ENCODE measurements around the gene R3HDM2. TPM values are rescaled to one million over a fixed set of nuclear protein-coding genes. Genes with fewer than 3 reads are reported as not detected.

Gene R3HDM2
- total and polyA plus RNA-seq, 2 of the 13 experiments (the other 11 are each of a cell fraction or from before 2014, with no cell fraction given) = 11.1 to 23.5 TPM

DNA sequence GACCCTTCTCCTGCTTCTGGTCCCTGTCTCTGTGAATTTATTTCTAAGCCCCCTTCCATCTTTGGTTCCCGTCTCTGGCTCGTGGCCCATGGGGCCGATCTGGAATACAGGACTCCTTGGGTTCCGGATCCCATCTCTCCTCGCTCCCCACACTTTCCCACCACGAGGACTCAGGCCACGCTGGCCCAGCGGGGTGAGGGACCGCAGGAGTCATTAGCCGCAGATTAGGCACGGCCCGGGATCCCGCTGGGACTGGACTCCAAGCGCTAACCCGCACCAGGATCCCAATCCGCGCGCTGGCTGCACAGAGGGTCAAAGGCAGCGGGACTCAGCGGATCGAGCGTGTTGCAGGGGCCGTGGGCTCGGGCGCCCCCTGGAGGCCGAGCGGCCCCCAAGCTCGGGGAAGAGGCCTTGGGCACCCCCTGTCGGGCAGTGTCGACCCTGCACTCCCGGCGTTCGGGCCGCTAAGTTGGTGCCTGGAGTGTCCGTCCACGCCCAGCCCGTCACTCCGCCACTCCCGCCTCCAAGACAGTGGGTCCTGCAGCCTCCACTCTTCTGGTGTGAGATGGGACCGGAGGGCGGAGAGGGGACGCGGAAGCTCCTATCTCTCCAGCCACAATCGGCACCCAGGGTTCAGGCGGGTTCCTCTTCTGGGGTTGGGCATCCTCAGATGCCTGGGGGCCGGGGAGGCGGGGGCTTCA is 191.8 kb downstream of the R3HDM2 start (continued):
- TF ChIP-seq, protein P1, sequence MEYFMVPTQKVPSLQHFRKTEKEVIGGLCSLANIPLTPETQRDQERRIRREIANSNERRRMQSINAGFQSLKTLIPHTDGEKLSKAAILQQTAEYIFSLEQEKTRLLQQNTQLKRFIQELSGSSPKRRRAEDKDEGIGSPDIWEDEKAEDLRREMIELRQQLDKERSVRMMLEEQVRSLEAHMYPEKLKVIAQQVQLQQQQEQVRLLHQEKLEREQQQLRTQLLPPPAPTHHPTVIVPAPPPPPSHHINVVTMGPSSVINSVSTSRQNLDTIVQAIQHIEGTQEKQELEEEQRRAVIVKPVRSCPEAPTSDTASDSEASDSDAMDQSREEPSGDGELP (IDR thresholded peaks at IDR 0.05; ENCODE audit: borderline replicate concordance, low read depth) = peak; percentile 20; the same call in 1 of the 2 replicates
- TF ChIP-seq SIN3A (IDR thresholded peaks at IDR 0.05; ENCODE audit: borderline replicate concordance, low read depth, low read length) = peak; percentile 59; the same call in 1 of the 2 replicates
- 0 out of 2 replicates have a peak, but pooled peaks have one; percentile 58 for TF ChIP-seq ZNF205 (CRISPR knock-in tag; IDR thresholded peaks at IDR 0.05)
- TF ChIP-seq, protein P2, sequence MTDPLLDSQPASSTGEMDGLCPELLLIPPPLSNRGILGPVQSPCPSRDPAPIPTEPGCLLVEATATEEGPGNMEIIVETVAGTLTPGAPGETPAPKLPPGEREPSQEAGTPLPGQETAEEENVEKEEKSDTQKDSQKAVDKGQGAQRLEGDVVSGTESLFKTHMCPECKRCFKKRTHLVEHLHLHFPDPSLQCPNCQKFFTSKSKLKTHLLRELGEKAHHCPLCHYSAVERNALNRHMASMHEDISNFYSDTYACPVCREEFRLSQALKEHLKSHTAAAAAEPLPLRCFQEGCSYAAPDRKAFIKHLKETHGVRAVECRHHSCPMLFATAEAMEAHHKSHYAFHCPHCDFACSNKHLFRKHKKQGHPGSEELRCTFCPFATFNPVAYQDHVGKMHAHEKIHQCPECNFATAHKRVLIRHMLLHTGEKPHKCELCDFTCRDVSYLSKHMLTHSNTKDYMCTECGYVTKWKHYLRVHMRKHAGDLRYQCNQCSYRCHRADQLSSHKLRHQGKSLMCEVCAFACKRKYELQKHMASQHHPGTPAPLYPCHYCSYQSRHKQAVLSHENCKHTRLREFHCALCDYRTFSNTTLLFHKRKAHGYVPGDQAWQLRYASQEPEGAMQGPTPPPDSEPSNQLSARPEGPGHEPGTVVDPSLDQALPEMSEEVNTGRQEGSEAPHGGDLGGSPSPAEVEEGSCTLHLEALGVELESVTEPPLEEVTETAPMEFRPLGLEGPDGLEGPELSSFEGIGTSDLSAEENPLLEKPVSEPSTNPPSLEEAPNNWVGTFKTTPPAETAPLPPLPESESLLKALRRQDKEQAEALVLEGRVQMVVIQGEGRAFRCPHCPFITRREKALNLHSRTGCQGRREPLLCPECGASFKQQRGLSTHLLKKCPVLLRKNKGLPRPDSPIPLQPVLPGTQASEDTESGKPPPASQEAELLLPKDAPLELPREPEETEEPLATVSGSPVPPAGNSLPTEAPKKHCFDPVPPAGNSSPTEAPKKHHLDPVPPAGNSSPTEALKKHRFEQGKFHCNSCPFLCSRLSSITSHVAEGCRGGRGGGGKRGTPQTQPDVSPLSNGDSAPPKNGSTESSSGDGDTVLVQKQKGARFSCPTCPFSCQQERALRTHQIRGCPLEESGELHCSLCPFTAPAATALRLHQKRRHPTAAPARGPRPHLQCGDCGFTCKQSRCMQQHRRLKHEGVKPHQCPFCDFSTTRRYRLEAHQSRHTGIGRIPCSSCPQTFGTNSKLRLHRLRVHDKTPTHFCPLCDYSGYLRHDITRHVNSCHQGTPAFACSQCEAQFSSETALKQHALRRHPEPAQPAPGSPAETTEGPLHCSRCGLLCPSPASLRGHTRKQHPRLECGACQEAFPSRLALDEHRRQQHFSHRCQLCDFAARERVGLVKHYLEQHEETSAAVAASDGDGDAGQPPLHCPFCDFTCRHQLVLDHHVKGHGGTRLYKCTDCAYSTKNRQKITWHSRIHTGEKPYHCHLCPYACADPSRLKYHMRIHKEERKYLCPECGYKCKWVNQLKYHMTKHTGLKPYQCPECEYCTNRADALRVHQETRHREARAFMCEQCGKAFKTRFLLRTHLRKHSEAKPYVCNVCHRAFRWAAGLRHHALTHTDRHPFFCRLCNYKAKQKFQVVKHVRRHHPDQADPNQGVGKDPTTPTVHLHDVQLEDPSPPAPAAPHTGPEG (CRISPR knock-in tag; IDR thresholded peaks at IDR 0.05) = peak; percentile 91
- TF ChIP-seq, protein P3, sequence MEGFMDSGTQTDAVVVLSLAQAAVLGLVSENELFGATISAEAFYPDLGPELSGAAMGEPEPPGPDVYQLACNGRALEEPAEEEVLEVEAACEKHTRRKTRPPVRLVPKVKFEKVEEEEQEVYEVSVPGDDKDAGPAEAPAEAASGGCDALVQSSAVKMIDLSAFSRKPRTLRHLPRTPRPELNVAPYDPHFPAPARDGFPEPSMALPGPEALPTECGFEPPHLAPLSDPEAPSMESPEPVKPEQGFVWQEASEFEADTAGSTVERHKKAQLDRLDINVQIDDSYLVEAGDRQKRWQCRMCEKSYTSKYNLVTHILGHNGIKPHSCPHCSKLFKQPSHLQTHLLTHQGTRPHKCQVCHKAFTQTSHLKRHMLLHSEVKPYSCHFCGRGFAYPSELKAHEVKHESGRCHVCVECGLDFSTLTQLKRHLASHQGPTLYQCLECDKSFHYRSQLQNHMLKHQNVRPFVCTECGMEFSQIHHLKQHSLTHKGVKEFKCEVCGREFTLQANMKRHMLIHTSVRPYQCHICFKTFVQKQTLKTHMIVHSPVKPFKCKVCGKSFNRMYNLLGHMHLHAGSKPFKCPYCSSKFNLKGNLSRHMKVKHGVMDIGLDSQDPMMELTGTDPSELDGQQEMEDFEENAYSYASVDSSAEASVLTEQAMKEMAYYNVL (CRISPR knock-in tag; IDR thresholded peaks at IDR 0.05; ENCODE audit: borderline replicate concordance) = peak; percentile 84
- TF ChIP-seq, protein P4, sequence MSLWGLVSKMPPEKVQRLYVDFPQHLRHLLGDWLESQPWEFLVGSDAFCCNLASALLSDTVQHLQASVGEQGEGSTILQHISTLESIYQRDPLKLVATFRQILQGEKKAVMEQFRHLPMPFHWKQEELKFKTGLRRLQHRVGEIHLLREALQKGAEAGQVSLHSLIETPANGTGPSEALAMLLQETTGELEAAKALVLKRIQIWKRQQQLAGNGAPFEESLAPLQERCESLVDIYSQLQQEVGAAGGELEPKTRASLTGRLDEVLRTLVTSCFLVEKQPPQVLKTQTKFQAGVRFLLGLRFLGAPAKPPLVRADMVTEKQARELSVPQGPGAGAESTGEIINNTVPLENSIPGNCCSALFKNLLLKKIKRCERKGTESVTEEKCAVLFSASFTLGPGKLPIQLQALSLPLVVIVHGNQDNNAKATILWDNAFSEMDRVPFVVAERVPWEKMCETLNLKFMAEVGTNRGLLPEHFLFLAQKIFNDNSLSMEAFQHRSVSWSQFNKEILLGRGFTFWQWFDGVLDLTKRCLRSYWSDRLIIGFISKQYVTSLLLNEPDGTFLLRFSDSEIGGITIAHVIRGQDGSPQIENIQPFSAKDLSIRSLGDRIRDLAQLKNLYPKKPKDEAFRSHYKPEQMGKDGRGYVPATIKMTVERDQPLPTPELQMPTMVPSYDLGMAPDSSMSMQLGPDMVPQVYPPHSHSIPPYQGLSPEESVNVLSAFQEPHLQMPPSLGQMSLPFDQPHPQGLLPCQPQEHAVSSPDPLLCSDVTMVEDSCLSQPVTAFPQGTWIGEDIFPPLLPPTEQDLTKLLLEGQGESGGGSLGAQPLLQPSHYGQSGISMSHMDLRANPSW (CRISPR knock-in tag; IDR thresholded peaks at IDR 0.05; ENCODE audit: borderline replicate concordance) = peak; percentile 84; the same call in 1 of the 2 replicates
- peak; percentile 93 for TF ChIP-seq KDM2A (CRISPR knock-in tag; IDR thresholded peaks at IDR 0.05; ENCODE audit: borderline replicate concordance, low read depth)
- TF ChIP-seq ZNF30 (CRISPR knock-in tag; IDR thresholded peaks at IDR 0.05) = no peak
- TF ChIP-seq BORCS8-MEF2B (CRISPR knock-in tag; IDR thresholded peaks at IDR 0.05) = peak; percentile 67
- peak; percentile 64 for TF ChIP-seq HNRNPLL (IDR thresholded peaks at IDR 0.05; ENCODE audit: low read depth, low read length, poor library complexity, severe bottlenecking)
- peak; percentile 55 for TF ChIP-seq CBX1 (IDR thresholded peaks at IDR 0.05; ENCODE audit: low read depth)
- peak; percentile 74 for TF ChIP-seq DMAP1 (CRISPR knock-in tag; IDR thresholded peaks at IDR 0.05)
- TF ChIP-seq ZNF598 (CRISPR knock-in tag; IDR thresholded peaks at IDR 0.05; ENCODE audit: borderline replicate concordance) = peak; percentile 69; the same call in 1 of the 2 replicates
- TF ChIP-seq PAX8 (CRISPR knock-in tag; IDR thresholded peaks at IDR 0.05; ENCODE audit: borderline replicate concordance) = no peak
